ENCODE results near the gene KCNAB1.

GRCh38 chr3:156358232-156358631 is 237.9 kb downstream of the KCNAB1 start:
- TF ChIP-seq JUND (IDR thresholded peaks at IDR 0.05) (no peak), CTCF (IDR thresholded peaks at IDR 0.05 in 2 of 3, conservative IDR thresholded peaks at IDR 0.05 in 1 of 3; ENCODE audit: borderline replicate concordance in 1 of 3, insufficient read depth in 1 of 3, low read depth in 2 of 3, low read length in 2 of 3) (no peak), SP1 (IDR thresholded peaks at IDR 0.05; ENCODE audit: low read depth) (no peak), EGR1 (IDR thresholded peaks at IDR 0.05; ENCODE audit: low read depth) (no peak)

Data from HCT116 (cell line).